K562 (cell line): ENCODE data around the gene SMIM3. TPM values are rescaled to one million over a fixed set of nuclear protein-coding genes. Genes with fewer than 3 reads are reported as not detected.
A peak's percentile ranks its signal among the peaks of the same experiment; 100 is the strongest.

Experiments used
- ARID1B ChIP-seq: fragments of 450-650 bp; IDR thresholded peaks from 2 replicates; pipeline ENCODE4 v1.6.1; 2016; ENCODE audit warnings: antibody characterized with exemption, mild to moderate bottlenecking, inconsistent platforms
- ATF1 ChIP-seq, 2 experiments: fragments of 450-650 bp in 1 of 2; IDR thresholded peaks; 2 replicates each; pipeline ENCODE4 v1.6.1; 2016; ENCODE audit warnings: missing compliant biosample characterization in 1 of 2, missing genetic modification characterization in 1 of 2
- BRD9 ChIP-seq: fragments of 450-650 bp; IDR thresholded peaks from 2 replicates; pipeline ENCODE4 v1.6.1; 2018; ENCODE audit warnings: low read depth; ENCODE audit not compliant: partially characterized antibody
- C11orf30 ChIP-seq: fragments of 450-650 bp; IDR thresholded peaks from 2 replicates; pipeline ENCODE4 v1.6.1; 2016; ENCODE audit warnings: low read depth, mild to moderate bottlenecking
- CBX1 ChIP-seq: sonication (generic); IDR thresholded peaks from 2 replicates; pipeline ENCODE4 v1.6.1; 2016; ENCODE audit warnings: antibody characterized with exemption, low read depth, mild to moderate bottlenecking
- CC2D1A ChIP-seq: fragments of 450-650 bp; IDR thresholded peaks from 2 replicates; pipeline ENCODE4 v1.6.1; 2017; ENCODE audit warnings: mild to moderate bottlenecking
- CREB3 ChIP-seq: fragments of 450-650 bp; conservative IDR thresholded peaks from 2 replicates; pipeline ENCODE4 v1.6.1; 2016; ENCODE audit warnings: missing genetic modification characterization, low read depth, mild to moderate bottlenecking, missing compliant biosample characterization, moderate library complexity
- EHMT2 ChIP-seq: fragments of 450-650 bp; IDR thresholded peaks from 2 replicates; pipeline ENCODE4 v1.6.1; 2018; ENCODE audit warnings: antibody characterized with exemption
- ERF ChIP-seq: fragments of 450-650 bp; formaldehyde crosslinking; IDR thresholded peaks from 2 replicates; pipeline ENCODE4 v1.4.0; 2020; ENCODE audit warnings: mild to moderate bottlenecking, mixed read lengths
- ETV1 ChIP-seq: fragments of 450-650 bp; conservative IDR thresholded peaks from 2 replicates; pipeline ENCODE4 v1.6.1; 2016; ENCODE audit warnings: missing genetic modification characterization, control low read depth, low read depth, missing compliant biosample characterization
- FIP1L1 ChIP-seq: fragments of 200-400 bp; formaldehyde crosslinking; IDR thresholded peaks from 2 replicates; pipeline ENCODE4 v1.6.1; 2018; ENCODE audit warnings: mild to moderate bottlenecking, low read depth, low read length; ENCODE audit not compliant: poor library complexity, severe bottlenecking
- HCFC1 ChIP-seq: IDR thresholded peaks from 2 replicates; pipeline ENCODE4 v1.6.1; 2012; ENCODE audit warnings: low read depth, low read length, improper control_type of control experiment
- HDAC1 ChIP-seq, 2 experiments: fragments of 450-650 bp; IDR thresholded peaks; 2 replicates each; pipeline ENCODE4 v1.6.1; 2016 to 2017; ENCODE audit warnings: inconsistent platforms in 1 of 2, mild to moderate bottlenecking in 1 of 2, moderate library complexity in 1 of 2
- HDAC2 ChIP-seq: fragments of 450-650 bp; IDR thresholded peaks from 2 replicates; pipeline ENCODE4 v1.6.1; 2016; ENCODE audit warnings: mild to moderate bottlenecking
- KDM4B ChIP-seq, 2 experiments: fragments of 450-650 bp in 1 of 2; sonication (generic) in 1 of 2; IDR thresholded peaks; 2 replicates each; pipeline ENCODE4 v1.6.1; 2016 to 2017; ENCODE audit warnings: borderline replicate concordance in 2 of 2, antibody characterized with exemption in 1 of 2, low read depth in 1 of 2, mild to moderate bottlenecking in 1 of 2
- MCM7 ChIP-seq, 2 experiments: fragments of 450-650 bp; IDR thresholded peaks; 2 replicates each; pipeline ENCODE4 v1.6.1; 2016 to 2018
- MLX ChIP-seq, 2 experiments: fragments of 450-650 bp in 1 of 2; sonication (generic) in 1 of 2; formaldehyde crosslinking; conservative IDR thresholded peaks; 2 replicates each; pipeline versions ENCODE4 v1.4.0 to v1.8.1; 2020 to 2022; ENCODE audit warnings: mild to moderate bottlenecking in 1 of 2, missing genetic modification reagents in 1 of 2
- MYBL2 ChIP-seq, 2 experiments: fragments of 450-650 bp in 1 of 2; sonication (generic) in 1 of 2; formaldehyde crosslinking in 1 of 2; IDR thresholded peaks; 2 replicates each; pipeline versions ENCODE4 v1.6.1 to v1.8.1; 2017 to 2022; ENCODE audit warnings: borderline replicate concordance in 1 of 2, inconsistent platforms in 1 of 2, low read depth in 1 of 2, mild to moderate bottlenecking in 1 of 2, missing genetic modification reagents in 1 of 2, moderate library complexity in 1 of 2
- NR2C1 ChIP-seq, 2 experiments: fragments of 450-650 bp; IDR thresholded peaks; 2 replicates each; pipeline ENCODE4 v1.6.1; 2017; ENCODE audit warnings: mild to moderate bottlenecking in 2 of 2, antibody characterized with exemption in 1 of 2, inconsistent platforms in 1 of 2, missing compliant biosample characterization in 1 of 2, missing genetic modification characterization in 1 of 2
- NR3C1 ChIP-seq: sonication (generic); formaldehyde crosslinking; IDR thresholded peaks from 2 replicates; pipeline ENCODE4 v1.8.1; 2022; ENCODE audit warnings: missing genetic modification reagents
- POLR3G ChIP-seq: IDR thresholded peaks from 2 replicates; pipeline ENCODE4 v1.6.1; 2011; ENCODE audit not compliant: insufficient read length, insufficient replicate concordance; ENCODE audit errors: extremely low read depth
- RAD51 ChIP-seq: fragments of 450-650 bp; IDR thresholded peaks from 2 replicates; pipeline ENCODE4 v1.7.1; 2016; ENCODE audit warnings: low read depth, mild to moderate bottlenecking, borderline replicate concordance
- SLC30A9 ChIP-seq: fragments of 250-450 bp; sonication (Bioruptor Pico); IDR thresholded peaks from 2 replicates; pipeline ENCODE4 v1.8.0; 2022; ENCODE audit warnings: mild to moderate bottlenecking, moderate library complexity
- SUPT5H ChIP-seq: fragments of 450-650 bp; IDR thresholded peaks from 2 replicates; pipeline ENCODE4 v1.6.1; 2016
- ZNF212 ChIP-seq: fragments of 450-650 bp; formaldehyde crosslinking; IDR thresholded peaks from 2 replicates; pipeline ENCODE4 v1.4.0; 2020; ENCODE audit warnings: mild to moderate bottlenecking
- ZNF274 ChIP-seq: IDR thresholded peaks from 2 replicates; pipeline ENCODE4 v1.6.1; 2011; ENCODE audit warnings: low read depth, mild to moderate bottlenecking, low read length, moderate library complexity, borderline replicate concordance
- ZSCAN29 ChIP-seq: fragments of 450-650 bp; IDR thresholded peaks from 2 replicates; pipeline ENCODE4 v1.6.1; 2017
- polyA plus RNA-seq, 8 experiments: library from polyadenylated mRNA; depleted of rRNA in 4 of 8; stranded (reverse) in 5 of 8; unstranded in 3 of 8; fragments of >200 nt; fragmentation: Nextera tagmentation in 2 of 8; fragmentation: Illumina TruSeq in 1 of 8; extraction: Ambion mirVana in 2 of 8; extraction: Trizol in 1 of 8; gene quantifications; 2 replicates each; pipeline versions ENCODE4 v1.2.1 to v1.2.3, GENCODE V29; 2011 to 2014; ENCODE audit warnings: inconsistent platforms in 1 of 8, missing spikeins in 1 of 8
- total RNA-seq, 7 experiments: library from RNA; depleted of rRNA in 6 of 7; stranded (reverse); fragments of >200 nt in 6 of 7; fragmentation: Illumina TruSeq in 2 of 7; extraction: Trizol in 2 of 7; gene quantifications; 2 replicates each; pipeline versions ENCODE4 v1.2.1 to v1.2.3, GENCODE V29; 2011 to 2021; ENCODE audit warnings: low replicate concordance in 1 of 7

Gene SMIM3
- total and polyA plus RNA-seq, 9 of the 15 experiments (the other 6 are each of a cell fraction or from before 2014, with no cell fraction given), result 4.1 to 27.7 (median 13.6) TPM

GRCh38 chr5:150801117-150801927 lies 22.8 kb downstream of the SMIM3 start (continued):
- peak; percentile 55; the same call in 1 of the 2 replicates for TF ChIP-seq CC2D1A
- TF ChIP-seq HDAC2, result no peak; the same call in 1 of the 2 replicates
- TF ChIP-seq CBX1, result 0 out of 2 replicates have a peak, but pooled peaks have one; percentile 39
- TF ChIP-seq SLC30A9 (CRISPR knock-in tag), result no peak
- TF ChIP-seq ZNF274, result no peak
- no peak for TF ChIP-seq MCM7 (IDR thresholded peaks at IDR 0.05)
- peak; percentile 51; the same call in 1 of the 2 replicates for TF ChIP-seq ETV1 (tag)
- no peak for TF ChIP-seq ZNF212 (CRISPR knock-in tag)
- TF ChIP-seq ERF (CRISPR knock-in tag), result no peak
- no peak for TF ChIP-seq NR3C1
- TF ChIP-seq C11orf30, result no peak
- TF ChIP-seq ATF1 (CRISPR knock-in tag; IDR thresholded peaks at IDR 0.05), result no peak
- peak; percentile 67 for TF ChIP-seq ATF1 (tag; IDR thresholded peaks at IDR 0.05)
- no peak for TF ChIP-seq SUPT5H
- TF ChIP-seq HCFC1, result no peak
- TF ChIP-seq ZSCAN29, result peak; percentile 55; the same call in 1 of the 2 replicates
- no peak for TF ChIP-seq MLX (CRISPR knock-in tag; conservative IDR thresholded peaks at IDR 0.05)
- TF ChIP-seq RAD51, result 0 out of 2 replicates have a peak, but pooled peaks have one; percentile 8
- 0 out of 2 replicates have a peak, but pooled peaks have one; percentile 11 for TF ChIP-seq ARID1B
- no peak for TF ChIP-seq CREB3 (tag)
- TF ChIP-seq KDM4B (IDR thresholded peaks at IDR 0.05; ENCODE audit: borderline replicate concordance in 2 of 2, low read depth in 1 of 2), result no peak
- no peak for TF ChIP-seq NR2C1 (IDR thresholded peaks at IDR 0.05)
- TF ChIP-seq NR2C1 (tag; IDR thresholded peaks at IDR 0.05), result no peak
- TF ChIP-seq MYBL2 (IDR thresholded peaks at IDR 0.05; ENCODE audit: low read depth), result no peak
- no peak for TF ChIP-seq MYBL2 (CRISPR knock-in tag; IDR thresholded peaks at IDR 0.05; ENCODE audit: borderline replicate concordance)
- no peak for TF ChIP-seq POLR3G
- no peak for TF ChIP-seq FIP1L1
- peak; percentile 47 for TF ChIP-seq BRD9
- TF ChIP-seq EHMT2, result no peak
- TF ChIP-seq HDAC1 (IDR thresholded peaks at IDR 0.05), result peak in 1 of 2 experiments; percentile 24; a peak in 1 of 4 replicates
